GM19238 (cell line): ENCODE measurements around the gene BCAS1.
"Not testable (repeated sequence)": the region's sequence is repeated elsewhere in the genome, so short reads cannot be mapped to it uniquely, and the experiment has no call there.

Source experiments
- DNase-seq: peaks from one replicate; pipeline ENCODE4 v3.0.0; 2011; ENCODE audit warnings: low spot score; ENCODE audit not compliant: insufficient read length

Gene BCAS1

DNA sequence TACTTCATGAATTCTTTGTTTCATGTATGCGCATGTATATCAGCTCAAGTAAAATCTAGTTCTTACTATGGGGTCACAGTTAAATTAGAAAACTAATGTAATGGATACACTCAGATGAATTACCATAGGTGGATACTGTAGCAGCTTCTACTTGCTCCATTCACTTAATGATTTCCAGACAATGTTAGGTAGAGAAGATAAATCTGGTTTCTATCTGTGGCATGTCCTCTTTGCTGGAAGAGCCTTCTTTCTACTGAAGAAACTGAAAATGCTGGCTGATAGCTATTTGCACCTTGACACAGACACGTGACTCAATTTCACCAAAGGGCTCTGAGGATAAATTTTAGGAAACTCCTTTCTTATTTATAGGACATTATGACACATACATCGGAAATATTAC, 49.5 kb downstream of the BCAS1 start:
- no peak for DNase-seq

DNA sequence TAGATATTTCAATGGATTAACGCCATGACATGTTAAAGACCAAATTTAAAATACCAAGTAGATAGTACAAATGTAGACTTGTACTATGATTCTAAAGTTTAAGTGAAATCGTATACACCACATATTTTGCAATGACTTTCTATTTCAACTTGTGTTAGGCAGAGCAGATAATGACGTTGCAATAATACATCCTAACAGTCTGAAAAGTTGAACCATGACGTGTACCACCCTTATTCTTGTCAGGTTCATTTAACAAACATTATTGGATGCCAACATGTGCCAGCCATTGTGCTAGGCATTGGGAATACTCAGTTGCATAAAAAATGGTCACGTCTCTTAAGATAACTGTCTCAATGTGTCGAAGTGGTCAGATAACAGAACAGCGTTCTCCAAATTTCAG, 50.0 kb downstream of the BCAS1 start:
- no peak for DNase-seq

DNA sequence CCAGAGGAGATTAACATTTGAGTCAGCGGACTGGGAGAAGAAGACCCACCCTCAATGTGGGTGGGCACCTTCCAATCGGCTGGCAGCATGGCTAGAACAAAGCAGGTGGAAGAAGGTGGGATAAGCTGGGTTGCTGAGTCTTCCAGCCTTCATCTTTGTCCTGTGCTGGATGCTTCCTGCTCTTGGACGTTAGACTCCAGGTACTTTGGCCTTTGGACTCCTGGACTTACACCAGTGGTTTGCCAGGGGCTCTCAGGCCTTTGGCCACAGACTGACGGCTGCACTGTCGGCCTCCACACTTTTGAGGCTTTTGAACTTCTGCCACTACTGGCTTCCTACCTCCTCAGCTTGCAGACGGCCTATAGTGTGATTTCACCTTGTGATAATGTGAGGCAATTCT, 50.8 kb downstream of the BCAS1 start:
- no peak for DNase-seq

DNA sequence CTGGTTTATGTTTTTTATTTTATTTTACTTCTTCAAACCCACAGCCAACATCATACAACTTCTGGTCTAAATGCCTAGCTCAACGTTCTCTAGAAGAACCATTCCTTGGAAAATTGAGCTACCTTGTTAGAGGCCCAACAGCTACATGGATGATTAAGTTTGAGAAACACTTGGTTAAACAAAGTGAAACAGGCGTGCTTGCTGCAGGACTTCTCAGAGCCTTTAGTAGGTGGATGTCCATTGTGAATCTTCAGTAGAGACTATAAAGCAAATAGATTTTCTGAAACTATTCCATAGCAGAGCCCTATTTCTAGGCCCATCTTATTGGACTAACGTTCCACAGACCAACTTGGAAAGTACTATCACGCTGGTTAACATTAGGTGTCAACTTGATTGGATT, 51.3 kb downstream of the BCAS1 start:
- no peak for DNase-seq

DNA sequence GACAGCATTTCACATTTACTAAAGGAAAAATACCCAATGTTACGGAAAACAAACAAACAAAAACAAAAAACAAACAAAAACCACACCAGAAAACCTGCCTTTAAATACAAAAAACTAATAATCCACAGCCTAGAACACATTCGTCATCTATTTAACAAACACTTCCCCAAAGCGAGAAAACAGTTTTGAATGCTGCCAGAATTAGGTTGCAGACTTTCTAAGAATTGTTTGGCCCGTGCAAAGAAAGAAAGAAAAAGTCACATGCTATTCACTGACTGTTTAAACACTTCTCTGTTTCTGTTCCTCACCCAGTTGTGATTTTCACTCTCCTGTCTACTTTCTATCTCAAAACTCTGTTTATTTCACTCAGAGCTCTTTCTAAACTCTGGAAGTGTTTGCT, 52.5 kb downstream of the BCAS1 start:
- peak; percentile 3 for DNase-seq

DNA sequence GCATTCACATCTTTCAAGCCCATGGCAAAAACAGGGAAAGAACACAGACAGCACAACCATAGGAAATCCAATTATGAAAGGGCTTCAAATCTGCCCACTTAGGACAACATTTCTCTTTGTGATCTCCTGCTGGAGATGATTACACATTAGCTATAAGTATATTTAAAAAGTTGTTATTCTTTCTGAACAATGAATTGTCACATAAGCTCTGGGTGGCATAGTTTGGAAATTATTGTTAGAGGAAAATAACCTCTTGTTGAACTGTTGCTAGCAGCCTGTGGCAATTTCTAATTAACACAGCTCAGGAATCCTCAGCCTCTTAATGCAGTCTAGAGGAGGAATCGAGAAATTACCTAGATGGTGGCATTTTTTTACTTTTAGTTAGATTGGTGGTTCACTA, 54.9 kb downstream of the BCAS1 start:
- no peak for DNase-seq

DNA sequence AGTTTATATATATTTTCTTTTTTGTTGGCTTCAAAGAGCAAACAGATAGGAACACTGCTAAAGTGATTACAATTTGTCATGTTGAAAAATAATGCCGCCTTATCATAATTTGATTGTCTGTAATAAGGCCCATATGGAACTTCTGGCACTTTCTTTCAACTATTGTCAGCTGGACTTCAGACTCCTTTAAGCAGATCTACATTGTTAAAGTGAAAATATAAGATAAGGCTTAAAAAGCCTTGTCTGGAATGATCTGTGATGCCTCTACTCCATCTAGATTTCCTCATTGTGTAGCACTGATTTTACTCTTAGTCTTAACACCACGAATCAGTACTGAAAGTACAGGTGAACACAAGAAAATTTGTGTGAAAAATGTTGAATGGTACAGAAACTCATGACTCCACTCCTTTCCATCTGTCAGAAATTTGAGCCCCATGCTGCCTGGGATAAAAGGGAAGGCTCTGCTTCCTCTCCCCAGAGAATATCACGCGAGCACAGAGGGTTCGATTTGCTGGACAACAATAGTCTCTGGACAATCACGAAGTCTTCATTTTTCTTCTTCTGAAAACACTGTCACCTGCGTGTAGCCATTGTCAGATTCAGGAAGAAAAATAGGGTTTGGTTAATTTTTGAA, 56.0 kb downstream of the BCAS1 start:
- no peak for DNase-seq

DNA sequence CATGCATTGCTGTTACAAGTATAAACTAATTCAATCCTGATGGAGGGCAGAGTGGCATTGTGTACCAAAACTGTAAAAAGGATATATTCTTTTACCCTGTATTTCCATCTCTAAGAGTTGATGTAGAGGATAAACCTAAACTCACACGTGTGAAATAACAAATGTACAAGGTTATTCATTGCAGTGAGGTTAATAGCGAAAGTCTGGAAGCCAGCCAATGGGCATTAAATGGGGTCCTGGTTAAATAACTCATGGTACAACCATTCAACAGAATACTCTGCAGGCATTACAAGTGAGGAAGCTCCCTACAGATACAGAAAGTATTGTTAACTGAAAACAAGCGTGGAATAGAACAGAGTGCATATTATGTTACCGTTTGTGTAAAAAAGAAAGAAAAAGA, 56.9 kb downstream of the BCAS1 start:
- DNase-seq = no peak

DNA sequence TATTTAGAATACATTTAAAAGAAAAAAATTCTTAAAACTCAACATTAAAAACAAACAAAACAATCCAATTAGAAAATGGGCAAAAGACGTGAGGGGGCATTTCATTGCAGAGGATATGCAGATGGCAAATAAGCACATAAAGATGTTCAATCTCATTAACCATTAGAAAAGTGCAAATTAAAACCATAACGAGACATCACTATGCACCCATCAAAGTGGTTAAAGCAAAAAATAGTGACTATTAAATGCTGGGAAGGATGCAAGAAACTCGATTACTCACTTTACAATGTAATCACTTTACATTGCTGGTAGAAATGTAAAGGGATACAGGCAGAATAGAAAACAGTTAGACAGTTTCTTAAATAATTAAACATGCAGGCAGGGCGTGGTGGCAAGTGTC, 59.0 kb downstream of the BCAS1 start:
- no peak for DNase-seq

DNA sequence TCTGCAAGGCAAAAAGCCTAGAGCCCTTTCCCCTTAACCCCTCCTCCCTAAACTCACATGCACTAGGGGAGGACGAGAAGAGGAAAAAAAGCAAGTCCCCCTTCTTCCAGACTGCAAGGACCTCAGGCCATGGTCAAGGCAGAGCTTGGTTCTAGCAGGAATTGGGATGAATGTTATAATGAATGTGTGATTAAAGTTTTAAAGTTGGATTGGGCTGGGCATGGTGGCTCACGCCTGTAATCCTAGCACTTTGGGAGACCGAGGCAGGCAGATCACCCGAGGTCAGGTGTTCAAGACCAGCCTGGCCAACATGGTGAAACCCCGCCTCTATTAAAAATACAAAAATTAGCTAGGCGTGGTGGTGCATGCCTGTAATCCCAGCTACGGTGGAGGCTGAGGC, 64.2 kb downstream of the BCAS1 start:
- not testable (repeated sequence) for DNase-seq

DNA sequence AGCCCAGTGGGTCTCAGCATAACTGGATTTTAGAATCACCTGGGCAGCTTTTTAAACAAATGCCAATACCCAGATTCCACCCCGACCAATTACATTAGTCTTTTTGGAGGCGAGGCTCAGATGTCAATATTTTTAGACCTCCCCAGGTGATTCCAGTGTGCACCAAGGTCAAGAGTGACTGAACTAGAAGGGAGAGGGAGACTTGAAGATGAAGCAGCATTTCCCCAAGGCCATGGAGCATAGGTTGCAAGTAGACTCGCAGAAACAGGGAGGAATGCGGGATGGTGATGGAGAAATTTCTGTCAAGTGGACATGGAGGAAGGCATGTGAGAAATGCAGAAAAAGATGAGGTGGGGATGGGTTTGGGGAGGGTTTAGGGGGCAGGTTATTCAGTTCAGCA, 64.9 kb downstream of the BCAS1 start:
- no peak for DNase-seq

DNA sequence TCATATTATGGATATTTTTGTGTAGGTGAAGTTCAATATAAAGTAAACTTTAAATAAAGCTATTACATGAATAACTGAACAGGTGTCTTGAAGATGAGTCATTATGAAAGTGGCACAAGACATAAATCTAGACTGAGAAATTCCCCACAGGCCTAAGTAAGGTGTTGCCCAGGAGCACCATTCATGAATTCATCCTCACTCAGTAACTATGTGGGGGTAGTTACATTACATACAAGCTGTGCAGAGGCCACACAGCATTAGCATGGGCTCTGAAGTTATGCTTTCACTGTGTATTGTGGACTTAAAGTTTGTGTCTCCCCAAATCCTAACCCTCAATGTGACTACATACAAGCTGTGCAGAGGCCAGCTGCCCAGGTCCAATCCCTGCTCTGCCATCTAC, 65.9 kb downstream of the BCAS1 start:
- DNase-seq = peak; percentile 16

DNA sequence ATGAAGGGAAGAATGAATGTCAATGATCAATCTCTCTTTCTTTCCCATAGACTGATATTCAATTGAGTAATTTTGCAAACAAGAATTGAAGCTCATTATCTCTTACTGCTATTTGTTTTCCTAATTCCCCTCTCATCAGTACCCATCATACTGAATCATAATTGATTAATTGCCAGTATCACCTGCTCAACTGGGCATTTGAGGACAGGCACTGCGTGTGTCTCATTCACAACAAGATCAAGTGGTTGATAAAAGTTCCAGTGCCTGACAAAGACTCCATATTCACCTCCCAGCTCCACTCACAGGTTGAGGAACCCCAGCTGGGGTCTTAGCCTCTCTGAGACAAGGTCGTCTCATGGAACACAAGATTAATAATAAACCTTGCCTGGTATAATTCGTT, 67.7 kb downstream of the BCAS1 start:
- no peak for DNase-seq

DNA sequence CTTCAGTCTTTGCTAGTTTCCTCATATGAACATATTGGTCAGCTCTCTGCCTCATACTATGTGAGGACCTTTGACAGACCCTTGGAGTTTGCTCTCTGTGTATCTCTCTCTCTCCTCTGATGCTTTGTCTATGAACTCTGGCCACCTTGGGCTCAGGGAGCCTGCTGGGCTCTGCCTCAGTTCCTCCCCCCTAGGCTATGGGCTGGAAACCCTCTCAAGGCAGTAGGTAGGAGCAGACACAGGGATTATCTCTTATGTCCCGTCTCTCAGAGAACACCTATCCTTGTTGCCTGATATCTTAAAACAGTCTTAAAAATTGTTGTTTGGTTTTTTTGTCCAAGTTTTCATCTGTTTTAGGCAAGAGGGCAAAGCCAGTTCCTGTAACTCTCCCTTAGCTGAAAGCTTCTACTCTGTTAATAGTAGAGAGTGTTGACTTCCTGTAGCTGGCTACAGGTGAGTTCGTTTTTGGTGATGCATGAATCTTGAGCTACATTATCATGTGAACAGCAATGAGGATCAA, 68.3 kb downstream of the BCAS1 start:
- DNase-seq = no peak

DNA sequence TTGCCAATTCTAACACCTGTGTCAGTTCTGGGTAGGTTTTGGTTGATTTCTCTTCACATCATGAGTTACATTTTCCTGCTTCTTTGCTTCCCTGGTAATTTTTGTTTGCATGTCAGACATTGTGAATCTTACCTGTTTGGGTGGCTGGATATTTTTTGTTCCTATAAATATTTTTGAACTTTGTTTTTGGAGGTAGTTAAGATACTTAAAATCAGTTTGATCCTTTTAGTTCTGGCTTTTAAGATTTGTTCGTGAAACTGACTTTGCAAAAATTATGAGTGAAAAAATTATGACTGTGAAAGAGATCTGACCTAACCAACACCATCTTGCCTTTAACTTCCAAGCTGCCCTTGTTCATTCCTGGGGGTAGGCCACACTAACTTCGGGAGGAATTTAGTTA, 69.5 kb downstream of the BCAS1 start:
- DNase-seq = no peak

DNA sequence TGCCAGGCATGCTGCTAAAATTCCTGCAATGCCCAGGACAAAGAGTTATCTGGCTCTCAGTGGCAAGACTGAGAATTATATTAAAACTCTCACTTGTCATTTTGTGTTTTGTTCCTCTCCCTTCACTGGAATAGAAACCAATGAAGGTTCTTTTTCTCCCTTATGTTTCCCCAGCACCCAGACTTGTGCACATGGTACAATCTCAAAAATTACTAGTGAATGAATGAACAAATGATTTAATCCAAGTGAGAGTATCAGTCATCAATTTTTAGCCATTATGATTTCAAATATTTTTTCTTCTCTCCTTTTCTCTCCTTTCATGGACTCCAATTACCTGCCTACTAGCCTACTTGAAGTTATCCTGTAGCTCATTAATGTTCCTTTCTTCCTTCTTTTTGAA, 70.1 kb downstream of the BCAS1 start:
- no peak for DNase-seq

DNA sequence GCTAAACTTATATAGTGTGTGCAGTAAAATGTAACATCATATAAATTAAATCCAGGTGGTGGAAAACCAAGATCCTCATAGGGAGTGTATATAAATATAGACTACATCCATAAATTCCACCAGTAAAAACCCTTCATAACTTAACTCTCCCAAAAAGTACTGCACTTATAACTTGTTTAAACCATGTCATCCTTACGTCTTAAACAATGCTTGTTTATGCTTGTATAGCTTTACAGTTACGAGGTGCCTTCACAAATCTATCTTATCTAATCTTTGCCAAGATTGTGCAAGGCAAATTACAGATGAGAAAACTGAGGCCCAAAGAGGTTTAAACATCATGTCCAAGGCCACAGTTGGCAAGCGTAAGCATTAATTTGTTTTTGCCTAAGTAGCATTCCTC, 71.3 kb downstream of the BCAS1 start:
- no peak for DNase-seq

DNA sequence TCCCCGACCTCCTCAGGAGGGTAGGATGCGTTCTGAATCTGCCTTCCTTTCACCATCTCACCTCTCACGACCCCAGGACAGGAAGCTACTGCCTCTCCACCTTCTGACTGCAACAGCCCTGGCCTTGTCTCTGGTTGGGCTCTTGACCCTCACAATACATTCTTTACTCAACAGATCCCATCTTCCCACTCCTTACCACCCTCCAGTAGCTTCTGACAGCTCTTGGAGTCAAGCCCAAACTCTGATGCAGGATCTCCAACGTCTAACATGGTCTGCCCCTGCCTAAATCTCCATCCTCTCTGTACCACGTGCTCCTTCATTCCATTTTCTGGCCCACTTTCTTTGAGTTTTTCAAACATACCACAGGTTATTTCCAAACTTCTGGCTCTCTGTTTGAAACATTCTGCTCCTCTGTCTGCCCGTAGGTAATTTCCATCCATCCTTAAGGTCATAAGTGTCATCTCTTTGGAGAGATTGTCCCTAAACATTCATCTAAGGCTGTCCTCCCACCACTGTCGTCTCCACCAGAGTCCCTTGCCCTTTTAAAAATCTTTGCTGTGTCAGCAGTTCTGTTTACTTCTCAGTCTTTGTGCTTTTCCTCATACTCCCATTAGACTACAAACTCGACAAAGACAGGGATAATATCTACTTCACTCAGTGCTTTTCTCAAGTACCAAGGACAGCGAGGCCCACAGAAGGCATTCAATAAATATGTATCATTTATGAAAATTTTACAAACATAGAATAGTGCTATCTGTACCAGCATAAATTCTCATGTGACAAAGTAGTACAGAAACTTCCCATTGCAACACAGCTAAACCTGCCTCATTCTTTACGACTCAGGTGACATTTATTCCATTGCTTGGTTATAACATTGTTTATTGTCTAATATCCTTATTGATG, 73.6 kb downstream of the BCAS1 start:
- no peak for DNase-seq

DNA sequence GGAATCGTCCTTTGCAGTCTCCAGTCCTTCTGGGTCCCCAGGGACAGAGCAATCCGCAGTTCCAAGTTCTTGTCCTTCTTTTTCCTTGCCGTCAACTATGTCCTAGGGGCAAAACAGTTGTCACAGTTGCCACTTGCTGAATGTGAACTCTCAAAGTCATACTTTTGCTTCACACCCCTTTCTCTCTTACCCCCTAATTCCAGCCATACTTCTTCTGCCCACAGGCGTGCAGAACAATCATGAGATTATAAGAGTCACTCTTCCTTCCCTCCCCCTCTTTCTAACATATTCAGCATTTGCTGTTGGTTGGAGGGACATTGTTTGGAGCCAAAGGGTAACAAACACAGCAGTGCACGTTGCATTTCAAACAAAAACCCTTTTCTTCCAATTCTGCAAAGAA, 74.4 kb downstream of the BCAS1 start:
- DNase-seq = no peak

DNA sequence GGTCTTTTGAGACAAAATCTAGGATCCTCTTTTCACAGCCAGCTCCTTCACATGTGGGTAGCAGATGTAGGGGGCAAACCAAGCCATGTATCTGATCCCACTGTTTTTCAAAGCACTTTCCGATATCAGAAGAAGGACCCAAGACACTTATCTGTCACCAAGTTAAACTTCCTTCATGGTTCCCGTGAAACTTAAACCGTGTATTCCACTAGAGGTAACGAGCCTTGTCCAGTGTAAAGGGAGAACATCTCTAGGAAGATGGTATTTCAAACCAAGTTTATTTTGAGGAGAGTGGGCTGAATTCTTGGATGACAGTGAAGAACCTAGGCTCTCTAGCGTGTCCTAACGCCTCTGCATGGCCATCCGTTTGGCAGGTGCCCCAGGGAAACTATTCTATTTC, 76.3 kb downstream of the BCAS1 start:
- DNase-seq = no peak

DNA sequence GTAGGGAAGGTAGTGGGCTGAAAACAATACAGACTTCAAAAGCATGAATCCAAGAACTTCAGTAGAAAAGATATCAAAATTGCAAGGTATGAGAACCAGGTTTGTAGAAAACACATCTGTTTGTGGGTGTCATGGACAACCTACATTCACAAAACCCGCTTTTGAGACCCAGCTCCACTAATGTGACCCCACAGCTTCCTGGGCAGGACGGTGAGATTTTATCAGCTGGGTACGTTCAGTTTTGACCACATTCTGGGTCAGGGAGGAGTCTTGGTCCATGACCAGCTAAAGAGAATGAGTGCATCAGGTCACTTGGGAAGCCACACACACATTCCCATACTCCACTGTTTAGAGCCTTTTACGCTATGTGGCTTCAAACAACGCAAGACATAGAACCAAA, 77.1 kb downstream of the BCAS1 start:
- no peak for DNase-seq

DNA sequence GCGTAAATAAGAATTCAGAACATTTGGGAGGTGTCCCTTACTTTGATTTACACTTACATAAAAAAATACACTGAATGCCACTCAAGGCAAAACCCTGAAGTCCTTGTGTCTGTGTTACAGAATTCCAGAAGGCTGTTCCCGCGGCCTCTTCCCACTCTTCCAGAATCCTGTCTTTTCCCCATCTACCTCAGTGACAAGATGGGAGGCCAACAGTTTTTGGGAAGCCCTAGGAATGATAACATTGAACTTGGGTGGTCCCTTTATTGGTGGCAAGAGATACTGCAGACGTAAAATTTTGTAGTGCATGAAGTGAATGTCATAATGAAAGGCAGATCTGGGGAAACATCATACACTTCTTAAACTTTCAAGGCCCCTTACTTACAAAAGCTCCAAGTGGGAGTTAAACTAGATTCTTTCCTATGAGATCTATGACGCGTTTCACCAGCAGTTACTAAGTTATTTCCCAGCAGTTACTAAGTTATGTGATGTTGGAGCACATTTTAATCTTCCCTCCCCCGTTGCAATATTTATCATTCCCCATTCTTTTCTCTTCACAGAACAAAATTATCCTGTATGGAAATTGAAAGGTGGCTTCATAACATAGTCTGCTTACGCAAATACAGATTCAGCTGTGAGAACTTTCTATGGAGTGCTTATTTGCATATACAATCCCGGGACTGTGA, 79.5 kb downstream of the BCAS1 start:
- no peak for DNase-seq
